WTC11 (cell line): ENCODE data around the gene PCDHGC4. TPM values are rescaled to one million over a fixed set of nuclear protein-coding genes. Genes with fewer than 3 reads are reported as not detected.

Source experiments
- ATAC-seq: fragments of 200-7000 bp; cut with Tn5 transposase; 2 replicates; pipeline ENCODE4 v1.10.0; 2021; ENCODE audit warnings: mild to moderate bottlenecking, moderate library complexity
- CTCF ChIA-PET: fragments of 300-600 bp; sonication (Branson Sonifier 250); formaldehyde crosslinking; loops from one replicate; lab custom pipeline; 2021; ENCODE audit warnings: antibody characterized with exemption; lab: Charles Lee
- POLR2A ChIA-PET: fragments of 350-600 bp; sonication (Branson Sonifier 250); formaldehyde crosslinking; loops from one replicate; lab custom pipeline; 2021; ENCODE audit warnings: antibody characterized with exemption; lab: Charles Lee
- DNase-seq: peaks from one replicate; pipeline ENCODE4 v3.0.0; 2021; ENCODE audit warnings: low spot score
- H3K27ac Mint-ChIP-seq: 2 replicates; pipeline ENCODE4 v1.8.0; 2021; ENCODE audit warnings: mixed read lengths
- H3K27me3 Mint-ChIP-seq: 2 replicates; pipeline ENCODE4 v1.8.0; 2021; ENCODE audit warnings: low read depth, mild to moderate bottlenecking, moderate library complexity, mixed read lengths
- H3K36me3 Mint-ChIP-seq: 2 replicates; pipeline ENCODE4 v1.8.0; 2021; ENCODE audit warnings: mixed read lengths
- H3K4me1 Mint-ChIP-seq: 2 replicates; pipeline ENCODE4 v1.8.0; 2022; ENCODE audit warnings: mixed read lengths
- H3K4me3 Mint-ChIP-seq: 2 replicates; pipeline ENCODE4 v1.8.0; 2021; ENCODE audit warnings: mild to moderate bottlenecking, moderate library complexity, mixed read lengths
- H3K9me3 Mint-ChIP-seq: 2 replicates; pipeline ENCODE4 v1.8.0; 2021; ENCODE audit warnings: mixed read lengths
- ATF3 ChIP-seq: sonication (generic); formaldehyde crosslinking; conservative IDR thresholded peaks from 2 replicates; pipeline ENCODE4 v1.8.1; 2022; ENCODE audit warnings: mild to moderate bottlenecking, missing genetic modification reagents
- E2F5 ChIP-seq: sonication (generic); formaldehyde crosslinking; IDR thresholded peaks from 2 replicates; pipeline ENCODE4 v1.8.1; 2022; ENCODE audit warnings: mild to moderate bottlenecking, moderate library complexity, missing genetic modification reagents
- FOXK1 ChIP-seq: sonication (generic); formaldehyde crosslinking; IDR thresholded peaks from 2 replicates; pipeline ENCODE4 v1.8.0; 2022; ENCODE audit warnings: mild to moderate bottlenecking, moderate library complexity, missing genetic modification reagents
- HMGA2 ChIP-seq: fragments of 250-450 bp; sonication (Bioruptor Pico); IDR thresholded peaks from 2 replicates; pipeline ENCODE4 v1.4.0; 2021; ENCODE audit warnings: mild to moderate bottlenecking, moderate library complexity
- MYBL2 ChIP-seq: sonication (generic); formaldehyde crosslinking; IDR thresholded peaks from 2 replicates; pipeline ENCODE4 v1.8.1; 2023; ENCODE audit warnings: mild to moderate bottlenecking, moderate library complexity, missing genetic modification reagents
- NR2C2 ChIP-seq: sonication (generic); formaldehyde crosslinking; IDR thresholded peaks from 2 replicates; pipeline ENCODE4 v1.8.0; 2022; ENCODE audit warnings: mild to moderate bottlenecking, missing genetic modification reagents
- NR3C1 ChIP-seq: sonication (generic); formaldehyde crosslinking; conservative IDR thresholded peaks from 2 replicates; pipeline ENCODE4 v1.8.1; 2023; ENCODE audit warnings: low read depth, mild to moderate bottlenecking, missing genetic modification reagents
- PRRX2 ChIP-seq: fragments of 250-450 bp; sonication (Bioruptor Pico); IDR thresholded peaks from 2 replicates; pipeline ENCODE4 v1.8.0; 2021; ENCODE audit warnings: mild to moderate bottlenecking
- RELA ChIP-seq: sonication (generic); formaldehyde crosslinking; IDR thresholded peaks from 2 replicates; pipeline ENCODE4 v1.8.1; 2022; ENCODE audit warnings: missing genetic modification reagents, mild to moderate bottlenecking, borderline replicate concordance
- SMAD4 ChIP-seq: sonication (generic); formaldehyde crosslinking; IDR thresholded peaks from 2 replicates; pipeline ENCODE4 v1.8.0; 2022; ENCODE audit warnings: mild to moderate bottlenecking, missing genetic modification reagents
- TCF7 ChIP-seq: sonication (generic); formaldehyde crosslinking; IDR thresholded peaks from 2 replicates; pipeline ENCODE4 v1.8.0; 2022; ENCODE audit warnings: mild to moderate bottlenecking, low read depth, missing genetic modification reagents, moderate library complexity
- TP53 ChIP-seq: sonication (generic); formaldehyde crosslinking; IDR thresholded peaks from 2 replicates; pipeline ENCODE4 v1.8.1; 2023; ENCODE audit warnings: mild to moderate bottlenecking, missing genetic modification reagents
- ZBTB21 ChIP-seq: sonication (generic); formaldehyde crosslinking; IDR thresholded peaks from 2 replicates; pipeline ENCODE4 v1.8.1; 2023; ENCODE audit warnings: mild to moderate bottlenecking, missing genetic modification reagents, borderline replicate concordance
- ZMAT4 ChIP-seq: fragments of 250-450 bp; sonication (Bioruptor Pico); IDR thresholded peaks from 2 replicates; pipeline ENCODE4 v1.9.0; 2021; ENCODE audit warnings: mild to moderate bottlenecking
- ZNF263 ChIP-seq: sonication (generic); formaldehyde crosslinking; IDR thresholded peaks from 2 replicates; pipeline ENCODE4 v1.8.1; 2022; ENCODE audit warnings: low read depth, mild to moderate bottlenecking, moderate library complexity, missing genetic modification reagents
- ZNF281 ChIP-seq: sonication (generic); formaldehyde crosslinking; IDR thresholded peaks from 2 replicates; pipeline ENCODE4 v1.8.0; 2023; ENCODE audit warnings: mild to moderate bottlenecking, missing genetic modification reagents
- ZNF416 ChIP-seq: fragments of 250-450 bp; sonication (Bioruptor Pico); IDR thresholded peaks from 2 replicates; pipeline ENCODE4 v1.9.0; 2021; ENCODE audit warnings: mild to moderate bottlenecking, inconsistent platforms
- ZNF423 ChIP-seq: fragments of 250-450 bp; sonication (Bioruptor Pico); IDR thresholded peaks from 2 replicates; pipeline ENCODE4 v2.1.2; 2022; ENCODE audit warnings: mild to moderate bottlenecking, moderate library complexity
- ZNF671 ChIP-seq: fragments of 250-450 bp; sonication (Bioruptor Pico); IDR thresholded peaks from 2 replicates; pipeline ENCODE4 v1.8.0; 2021; ENCODE audit warnings: mild to moderate bottlenecking
- ZSCAN18 ChIP-seq: fragments of 250-450 bp; sonication (Bioruptor Pico); IDR thresholded peaks from 2 replicates; pipeline ENCODE4 v2.1.2; 2022; ENCODE audit warnings: mild to moderate bottlenecking, moderate library complexity
- total RNA-seq: library from RNA; stranded (reverse); gene quantifications from 3 replicates; pipeline ENCODE4 v1.2.3, GENCODE V29; 2021
- TF ChIP-seq, protein P1 (sequence below): fragments of 200-600 bp; IDR thresholded peaks from 2 replicates; pipeline ENCODE4 v1.8.0; 2022; ENCODE audit warnings: antibody characterized with exemption
- TF ChIP-seq, protein P2 (sequence below): fragments of 250-450 bp; sonication (Bioruptor Pico); conservative IDR thresholded peaks from 2 replicates; pipeline ENCODE4 v1.9.0; 2021; ENCODE audit warnings: mild to moderate bottlenecking
- TF ChIP-seq, protein P3 (sequence below): sonication (generic); formaldehyde crosslinking; IDR thresholded peaks from 2 replicates; pipeline ENCODE4 v1.8.1; 2023; ENCODE audit warnings: mild to moderate bottlenecking, missing genetic modification reagents

Gene PCDHGC4
- total RNA-seq, 1 experiment from 2014 or later = 6.1 TPM

GRCh38 chr5:141489841-141490240, 5.0 kb downstream of the PCDHGC4 start (continued):
- TF ChIP-seq, protein P1, sequence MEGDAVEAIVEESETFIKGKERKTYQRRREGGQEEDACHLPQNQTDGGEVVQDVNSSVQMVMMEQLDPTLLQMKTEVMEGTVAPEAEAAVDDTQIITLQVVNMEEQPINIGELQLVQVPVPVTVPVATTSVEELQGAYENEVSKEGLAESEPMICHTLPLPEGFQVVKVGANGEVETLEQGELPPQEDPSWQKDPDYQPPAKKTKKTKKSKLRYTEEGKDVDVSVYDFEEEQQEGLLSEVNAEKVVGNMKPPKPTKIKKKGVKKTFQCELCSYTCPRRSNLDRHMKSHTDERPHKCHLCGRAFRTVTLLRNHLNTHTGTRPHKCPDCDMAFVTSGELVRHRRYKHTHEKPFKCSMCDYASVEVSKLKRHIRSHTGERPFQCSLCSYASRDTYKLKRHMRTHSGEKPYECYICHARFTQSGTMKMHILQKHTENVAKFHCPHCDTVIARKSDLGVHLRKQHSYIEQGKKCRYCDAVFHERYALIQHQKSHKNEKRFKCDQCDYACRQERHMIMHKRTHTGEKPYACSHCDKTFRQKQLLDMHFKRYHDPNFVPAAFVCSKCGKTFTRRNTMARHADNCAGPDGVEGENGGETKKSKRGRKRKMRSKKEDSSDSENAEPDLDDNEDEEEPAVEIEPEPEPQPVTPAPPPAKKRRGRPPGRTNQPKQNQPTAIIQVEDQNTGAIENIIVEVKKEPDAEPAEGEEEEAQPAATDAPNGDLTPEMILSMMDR = no peak
- TF ChIP-seq, protein P2, sequence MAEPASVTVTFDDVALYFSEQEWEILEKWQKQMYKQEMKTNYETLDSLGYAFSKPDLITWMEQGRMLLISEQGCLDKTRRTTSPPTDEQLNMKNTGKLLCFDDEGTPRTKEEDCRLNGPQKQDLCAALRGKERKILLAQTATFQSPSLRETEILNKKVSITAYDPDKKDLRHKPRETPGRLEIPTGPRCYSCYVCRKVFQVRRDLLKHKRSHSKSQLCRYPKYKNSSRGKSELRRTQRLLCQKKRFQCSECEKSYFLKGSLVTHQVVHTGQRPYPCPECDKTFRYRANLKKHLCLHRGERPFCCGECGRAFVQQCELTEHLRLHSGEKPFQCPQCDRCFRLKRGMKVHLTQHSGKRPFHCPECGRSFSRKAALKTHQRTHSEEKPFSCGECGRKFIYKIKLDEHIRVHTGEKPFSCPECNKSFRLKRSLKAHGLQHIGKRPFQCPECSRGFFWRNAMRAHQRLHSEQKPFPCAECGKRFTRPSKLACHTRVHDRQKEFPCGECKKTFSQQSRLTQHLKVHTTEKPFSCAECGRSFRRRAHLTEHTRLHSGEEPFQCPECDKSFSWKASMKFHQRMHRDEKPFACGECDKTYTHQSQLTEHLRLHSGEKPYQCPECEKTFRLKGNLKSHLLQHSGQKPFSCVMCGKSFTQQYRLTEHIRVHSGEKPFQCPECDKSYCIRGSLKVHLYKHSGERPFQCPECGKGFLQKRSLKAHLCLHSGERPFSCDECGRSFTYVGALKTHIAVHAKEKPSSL = no peak
- TF ChIP-seq NR2C2 = no peak
- no peak for TF ChIP-seq ZSCAN18
- TF ChIP-seq SMAD4 (CRISPR knock-in tag) = no peak
- no peak for TF ChIP-seq HMGA2 (CRISPR knock-in tag)
- no peak for TF ChIP-seq PRRX2
- TF ChIP-seq ZNF423 (CRISPR knock-in tag) = no peak
- TF ChIP-seq, all 79 proteins: peak for 0

DNA sequence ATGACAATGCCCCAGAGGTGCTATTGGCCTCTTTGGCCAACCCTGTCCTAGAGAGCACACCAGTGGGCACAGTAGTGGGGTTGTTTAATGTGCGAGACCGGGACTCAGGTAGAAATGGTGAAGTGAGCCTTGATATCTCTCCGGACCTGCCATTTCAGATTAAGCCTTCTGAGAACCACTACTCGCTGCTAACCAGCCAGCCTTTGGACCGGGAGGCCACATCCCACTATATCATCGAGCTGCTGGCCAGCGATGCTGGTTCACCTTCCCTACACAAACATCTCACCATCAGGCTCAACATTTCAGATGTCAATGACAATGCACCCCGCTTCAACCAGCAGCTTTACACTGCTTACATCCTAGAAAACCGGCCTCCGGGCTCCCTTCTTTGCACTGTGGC, 5.4 kb downstream of the PCDHGC4 start:
- peaks cover 73% of the 10 kb centered on the region for H3K27me3 Mint-ChIP-seq

More for the DNA sequence above, 5.4 kb downstream of the PCDHGC4 start:
- ATAC-seq = no peak
- Mint-ChIP-seq H3K36me3 (peaks cover 16% of the 10 kb centered on the region), H3K27ac (no peak overlapping the region), H3K9me3 (no peaks in the 10 kb centered on the region), H3K4me3 (no peak overlapping the region), H3K4me1 (peaks cover 54% of the 10 kb centered on the region)
- CTCF ChIA-PET = interaction anchor here (4.1 kb wide), 1 partner anchor 12 kb away, joined by 36 read pairs; no protein-coding TSS in a partner anchor
- DNase-seq = no peak
- TF ChIP-seq, protein P3, sequence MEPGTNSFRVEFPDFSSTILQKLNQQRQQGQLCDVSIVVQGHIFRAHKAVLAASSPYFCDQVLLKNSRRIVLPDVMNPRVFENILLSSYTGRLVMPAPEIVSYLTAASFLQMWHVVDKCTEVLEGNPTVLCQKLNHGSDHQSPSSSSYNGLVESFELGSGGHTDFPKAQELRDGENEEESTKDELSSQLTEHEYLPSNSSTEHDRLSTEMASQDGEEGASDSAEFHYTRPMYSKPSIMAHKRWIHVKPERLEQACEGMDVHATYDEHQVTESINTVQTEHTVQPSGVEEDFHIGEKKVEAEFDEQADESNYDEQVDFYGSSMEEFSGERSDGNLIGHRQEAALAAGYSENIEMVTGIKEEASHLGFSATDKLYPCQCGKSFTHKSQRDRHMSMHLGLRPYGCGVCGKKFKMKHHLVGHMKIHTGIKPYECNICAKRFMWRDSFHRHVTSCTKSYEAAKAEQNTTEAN (CRISPR knock-in tag) = no peak
- TF ChIP-seq FOXK1 (CRISPR knock-in tag) (no peak), ZNF423 (CRISPR knock-in tag) (no peak), MYBL2 (CRISPR knock-in tag) (no peak), ZNF281 (CRISPR knock-in tag) (no peak), TP53 (CRISPR knock-in tag) (no peak), PRRX2 (no peak), ZNF671 (no peak), ZNF263 (CRISPR knock-in tag) (no peak), ZNF416 (no peak), ZBTB21 (CRISPR knock-in tag) (no peak), E2F5 (no peak), TCF7 (CRISPR knock-in tag) (no peak), NR3C1 (no peak), ZMAT4 (no peak), RELA (CRISPR knock-in tag) (no peak), ATF3 (no peak), HMGA2 (CRISPR knock-in tag) (no peak)
- TF ChIP-seq, protein P1 = no peak
- POLR2A ChIA-PET = no interaction called here
